HL-60 (cell line): ENCODE results near the gene HSBP1L1.

ENCODE experiments used
- TF ChIP-seq, protein P1 (sequence below): IDR thresholded peaks from 2 replicates; pipeline ENCODE4 v1.6.1; 2012; ENCODE audit warnings: low read depth; ENCODE audit not compliant: insufficient replicate concordance
- TF ChIP-seq, protein P2 (sequence below): IDR thresholded peaks from one replicate; pipeline ENCODE4 v1.5.1; 2011; ENCODE audit warnings: low read length, control low read depth, inconsistent platforms; ENCODE audit not compliant: insufficient read depth

DNA sequence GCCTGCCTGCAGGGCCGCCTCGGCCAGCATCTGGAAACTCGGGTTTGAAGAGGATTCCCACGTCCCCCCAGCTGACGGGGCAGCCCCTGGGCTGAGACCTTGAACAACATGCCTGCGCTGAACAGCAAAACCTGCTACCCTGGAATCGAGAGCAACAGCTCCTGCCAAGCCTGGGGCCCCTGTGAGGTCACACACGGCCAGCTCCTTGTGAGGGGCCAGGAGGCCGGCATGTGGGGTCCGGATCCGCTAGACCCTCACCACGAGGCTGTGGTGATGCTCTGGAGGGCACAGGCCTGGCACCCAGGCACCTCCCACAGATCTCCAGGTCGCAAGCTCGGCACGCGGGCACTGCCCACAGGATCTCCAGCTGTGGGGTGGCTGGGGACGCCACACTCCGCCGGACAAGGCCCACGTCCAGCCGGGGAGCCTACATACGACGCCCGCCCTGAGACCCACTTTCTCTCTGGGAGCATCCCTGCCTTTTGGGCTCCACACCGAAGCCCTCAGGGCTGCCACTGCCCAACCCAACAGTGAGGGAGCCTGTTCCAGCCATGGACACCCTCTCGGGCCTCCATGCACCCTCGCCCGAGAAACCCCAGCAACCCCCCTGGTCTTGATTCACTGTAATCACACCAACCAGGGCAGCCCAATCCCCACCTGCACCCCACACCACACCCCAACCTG, 47.1 kb upstream of the HSBP1L1 start:
- TF ChIP-seq, protein P1, sequence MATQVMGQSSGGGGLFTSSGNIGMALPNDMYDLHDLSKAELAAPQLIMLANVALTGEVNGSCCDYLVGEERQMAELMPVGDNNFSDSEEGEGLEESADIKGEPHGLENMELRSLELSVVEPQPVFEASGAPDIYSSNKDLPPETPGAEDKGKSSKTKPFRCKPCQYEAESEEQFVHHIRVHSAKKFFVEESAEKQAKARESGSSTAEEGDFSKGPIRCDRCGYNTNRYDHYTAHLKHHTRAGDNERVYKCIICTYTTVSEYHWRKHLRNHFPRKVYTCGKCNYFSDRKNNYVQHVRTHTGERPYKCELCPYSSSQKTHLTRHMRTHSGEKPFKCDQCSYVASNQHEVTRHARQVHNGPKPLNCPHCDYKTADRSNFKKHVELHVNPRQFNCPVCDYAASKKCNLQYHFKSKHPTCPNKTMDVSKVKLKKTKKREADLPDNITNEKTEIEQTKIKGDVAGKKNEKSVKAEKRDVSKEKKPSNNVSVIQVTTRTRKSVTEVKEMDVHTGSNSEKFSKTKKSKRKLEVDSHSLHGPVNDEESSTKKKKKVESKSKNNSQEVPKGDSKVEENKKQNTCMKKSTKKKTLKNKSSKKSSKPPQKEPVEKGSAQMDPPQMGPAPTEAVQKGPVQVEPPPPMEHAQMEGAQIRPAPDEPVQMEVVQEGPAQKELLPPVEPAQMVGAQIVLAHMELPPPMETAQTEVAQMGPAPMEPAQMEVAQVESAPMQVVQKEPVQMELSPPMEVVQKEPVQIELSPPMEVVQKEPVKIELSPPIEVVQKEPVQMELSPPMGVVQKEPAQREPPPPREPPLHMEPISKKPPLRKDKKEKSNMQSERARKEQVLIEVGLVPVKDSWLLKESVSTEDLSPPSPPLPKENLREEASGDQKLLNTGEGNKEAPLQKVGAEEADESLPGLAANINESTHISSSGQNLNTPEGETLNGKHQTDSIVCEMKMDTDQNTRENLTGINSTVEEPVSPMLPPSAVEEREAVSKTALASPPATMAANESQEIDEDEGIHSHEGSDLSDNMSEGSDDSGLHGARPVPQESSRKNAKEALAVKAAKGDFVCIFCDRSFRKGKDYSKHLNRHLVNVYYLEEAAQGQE, result no peak
- TF ChIP-seq, protein P2, sequence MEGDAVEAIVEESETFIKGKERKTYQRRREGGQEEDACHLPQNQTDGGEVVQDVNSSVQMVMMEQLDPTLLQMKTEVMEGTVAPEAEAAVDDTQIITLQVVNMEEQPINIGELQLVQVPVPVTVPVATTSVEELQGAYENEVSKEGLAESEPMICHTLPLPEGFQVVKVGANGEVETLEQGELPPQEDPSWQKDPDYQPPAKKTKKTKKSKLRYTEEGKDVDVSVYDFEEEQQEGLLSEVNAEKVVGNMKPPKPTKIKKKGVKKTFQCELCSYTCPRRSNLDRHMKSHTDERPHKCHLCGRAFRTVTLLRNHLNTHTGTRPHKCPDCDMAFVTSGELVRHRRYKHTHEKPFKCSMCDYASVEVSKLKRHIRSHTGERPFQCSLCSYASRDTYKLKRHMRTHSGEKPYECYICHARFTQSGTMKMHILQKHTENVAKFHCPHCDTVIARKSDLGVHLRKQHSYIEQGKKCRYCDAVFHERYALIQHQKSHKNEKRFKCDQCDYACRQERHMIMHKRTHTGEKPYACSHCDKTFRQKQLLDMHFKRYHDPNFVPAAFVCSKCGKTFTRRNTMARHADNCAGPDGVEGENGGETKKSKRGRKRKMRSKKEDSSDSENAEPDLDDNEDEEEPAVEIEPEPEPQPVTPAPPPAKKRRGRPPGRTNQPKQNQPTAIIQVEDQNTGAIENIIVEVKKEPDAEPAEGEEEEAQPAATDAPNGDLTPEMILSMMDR, result no peak
